Esophagus squamous epithelium (tissue), 5 donors: ENCODE measurements around the gene ADAMTS15. TPM values are rescaled to one million over a fixed set of nuclear protein-coding genes. Genes with fewer than 3 reads are reported as not detected.

Experiments used
- DNase-seq: peaks from one replicate; lab custom pipeline; 2025; lab: John Stamatoyannopoulos, UW
- H3K27ac ChIP-seq, 4 donors: fragments of 200-600 bp; sonication (generic); one replicate each; pipeline ENCODE4 v1.5.1; 2016 to 2019; ENCODE audit warnings: mild to moderate bottlenecking in 1 of 4
- H3K27me3 ChIP-seq, 4 donors: fragments of 200-600 bp; sonication (generic); 1 replicate in 3 of 4; 2 replicates in 1 of 4; pipeline versions ENCODE4 v1.5.1 to v1.6.0; 2017 to 2021; ENCODE audit warnings: antibody characterized with exemption in 1 of 4
- H3K36me3 ChIP-seq, 3 donors: fragments of 200-600 bp; sonication (generic); one replicate each; pipeline ENCODE4 v1.5.1; 2016 to 2019
- H3K4me1 ChIP-seq, 3 donors: fragments of 200-600 bp; sonication (generic); one replicate each; pipeline ENCODE4 v1.5.1; 2017 to 2019
- H3K4me3 ChIP-seq, 4 donors: fragments of 200-600 bp; sonication (generic); 1 replicate in 3 of 4; 2 replicates in 1 of 4; pipeline ENCODE4 v1.5.1; 2016 to 2019; ENCODE audit warnings: mild to moderate bottlenecking in 2 of 4, moderate library complexity in 1 of 4
- H3K9me3 ChIP-seq, 3 donors: fragments of 200-600 bp; sonication (generic); one replicate each; pipeline ENCODE4 v1.5.1; 2016 to 2019
- CTCF ChIP-seq, 6 experiments: fragments of 450-650 bp in 4 of 6; fragments of 200-600 bp in 2 of 6; sonication (generic) in 2 of 6; IDR thresholded peaks; one replicate each; pipeline ENCODE4 v1.5.1; 2016 to 2019; ENCODE audit warnings: antibody characterized with exemption in 6 of 6, mild to moderate bottlenecking in 4 of 6, moderate library complexity in 4 of 6
- POLR2A ChIP-seq, 4 donors: fragments of 450-650 bp; IDR thresholded peaks; one replicate each; pipeline ENCODE4 v1.6.1; 2017; ENCODE audit warnings: antibody characterized with exemption in 4 of 4, mild to moderate bottlenecking in 4 of 4, moderate library complexity in 3 of 4
- WGBS, 2 donors: methylation state at CpG; one replicate each; pipeline ENCODE4 v1.1.5; 2018; 5-methylcytosine and 5-hydroxymethylcytosine counted together
- intact Hi-C: fragments of 100-400 bp; cut with DNase I; formaldehyde crosslinking; loops from one replicate; pipeline ENCODE4 v1.15.0; 2022
- total RNA-seq, 4 donors: library from RNA; depleted of rRNA; stranded (reverse); fragments of >200 nt; gene quantifications; one replicate each; pipeline ENCODE4 v1.1.0, GENCODE V29; 2016
- donor health status: DM: yes; HTN: yes; CAD: no.

The ADAMTS15 gene
- total RNA-seq, 4 donors from 2014 or later = 0.11 to 5.7 (median 2.1) TPM

DNA sequence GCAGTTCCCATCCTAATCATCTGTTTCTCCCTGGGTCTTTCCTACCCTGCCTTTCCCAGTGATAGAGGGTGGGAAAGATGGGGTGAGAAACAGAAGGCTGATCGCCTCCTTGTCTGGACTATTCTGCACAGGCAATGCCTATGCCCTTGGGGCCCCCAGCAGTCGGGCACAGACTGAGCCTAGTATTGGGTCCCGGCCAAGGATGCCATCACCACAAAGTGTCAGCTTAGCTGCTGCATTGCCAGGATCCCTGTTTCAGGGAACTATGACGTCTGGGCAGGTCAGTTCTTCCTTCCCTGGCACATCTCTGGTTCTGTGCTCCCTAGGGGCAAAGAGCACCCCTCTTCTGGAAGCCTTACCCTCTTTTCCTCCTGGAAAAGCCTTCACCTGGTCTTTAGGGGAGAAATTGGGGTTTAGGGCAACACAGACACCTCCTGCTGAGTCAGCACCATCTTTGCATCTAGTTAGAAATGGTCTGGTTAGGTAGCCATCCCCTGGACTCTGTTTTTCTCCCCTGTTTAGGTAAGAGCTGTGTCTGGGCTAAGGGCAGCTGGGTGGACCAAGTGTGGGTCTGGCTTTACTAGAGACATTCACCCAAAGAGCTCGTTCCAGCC lies 22.1 kb upstream of the ADAMTS15 start:
- DNase-seq = no peak
- intact Hi-C loops = loop anchor here (5.0 kb wide), 1 partner anchor 209 kb away; no protein-coding TSS in a partner anchor
- Histone ChIP-seq H3K27ac (peak overlapping the region in 3 of 4 donors; percentile 59 to 75 (median 72)), H3K4me1 (peaks cover 16 to 40% (median 19%) of the 10 kb centered on the region in 3 donors), H3K9me3 (no peaks in the 10 kb centered on the region), H3K36me3 (no peaks in the 10 kb centered on the region), H3K4me3 (peak overlapping the region in 3 of 4 donors; percentile 38 to 69 (median 52)), H3K27me3 (peaks cover 7 to 83% (median 11%) of the 10 kb centered on the region in 4 donors)
- TF ChIP-seq POLR2A (IDR thresholded peaks at IDR 0.05) = no peak
- TF ChIP-seq CTCF (IDR thresholded peaks at IDR 0.05) = no peak
- WGBS, 2 donors = 21 to 57% methylated on average over 3 to 5 of the region's 5 CpGs

DNA sequence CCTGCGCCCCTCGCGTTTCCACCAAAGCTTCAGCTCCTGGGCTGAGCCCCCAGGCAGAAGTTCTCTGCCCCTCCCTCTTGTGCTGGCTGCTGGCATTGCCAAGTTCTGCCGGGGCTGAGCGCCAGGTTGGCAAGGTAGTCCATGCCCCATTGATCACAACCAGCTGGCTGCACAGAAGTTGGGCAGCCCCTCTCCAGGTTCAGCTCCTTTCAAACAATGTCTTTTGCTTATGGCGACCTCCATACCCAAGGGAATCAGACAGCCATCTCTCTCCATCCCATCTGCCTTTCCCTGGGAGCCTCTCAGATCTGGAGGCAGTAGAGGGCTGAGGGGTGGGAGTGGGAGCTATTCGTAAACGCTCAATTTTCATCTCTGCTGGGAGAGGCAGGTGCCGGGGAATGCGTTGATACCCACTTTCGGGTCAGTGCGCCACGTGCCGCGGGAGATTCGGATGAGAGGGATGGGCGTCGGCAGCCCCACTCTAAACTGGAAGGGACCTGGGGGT lies 21.6 kb upstream of the ADAMTS15 start:
- Histone ChIP-seq H3K4me3 (peak overlapping the region; percentile 10 to 69 (median 45)), H3K27ac (peak overlapping the region; percentile 14 to 75 (median 66)), H3K27me3 (peaks cover 7 to 85% (median 11%) of the 10 kb centered on the region in 4 donors), H3K4me1 (peaks cover 16 to 39% (median 19%) of the 10 kb centered on the region in 3 donors), H3K36me3 (no peaks in the 10 kb centered on the region), H3K9me3 (no peaks in the 10 kb centered on the region)
- DNase-seq = no peak
- TF ChIP-seq POLR2A (IDR thresholded peaks at IDR 0.05) (no peak), CTCF (IDR thresholded peaks at IDR 0.05) (no peak)
- WGBS, 2 donors = 22 to 23% methylated on average over 8 to 15 of the region's 18 CpGs
- intact Hi-C loops = loop anchor here (5.0 kb wide), 1 partner anchor 210 kb away; no protein-coding TSS in a partner anchor

DNA sequence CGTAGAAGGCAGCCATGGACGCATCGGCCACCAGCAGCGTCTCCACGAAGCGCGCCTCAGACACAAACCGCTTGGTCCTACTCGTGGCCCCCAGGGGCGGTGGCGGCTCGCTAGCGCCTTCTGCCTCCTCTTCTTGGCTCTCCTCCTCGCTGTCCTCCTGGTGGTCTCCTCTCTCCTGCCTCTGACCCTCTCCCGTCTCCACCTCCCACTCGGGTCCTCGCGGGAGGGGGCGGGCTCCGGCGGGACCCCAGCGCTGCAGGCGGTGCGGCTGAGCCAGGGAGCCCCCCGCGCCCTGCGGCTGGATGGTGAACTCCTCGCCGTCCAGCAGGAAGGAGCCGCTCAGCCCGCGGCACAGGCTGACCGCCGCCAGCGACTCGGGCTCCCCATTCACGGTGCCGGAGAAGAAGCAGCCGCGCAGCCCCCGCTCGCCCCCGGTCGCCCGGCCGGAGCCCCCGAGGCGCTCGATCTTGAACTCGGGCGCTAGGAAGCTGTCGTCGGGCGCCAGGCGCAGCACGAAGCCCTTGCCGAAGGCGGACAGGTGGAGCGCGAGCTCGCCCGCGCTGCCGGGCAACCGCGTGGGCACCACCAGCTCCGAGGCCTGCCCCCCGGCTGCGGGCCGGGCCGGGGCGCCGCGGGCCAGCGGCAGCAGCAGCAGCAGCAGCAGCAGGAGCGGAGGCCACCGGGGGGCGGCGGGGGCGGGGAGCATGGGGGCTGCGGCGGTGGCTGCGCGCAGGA lies 20.7 kb upstream of the ADAMTS15 start:
- Histone ChIP-seq H3K27me3 (peaks cover 7 to 85% (median 11%) of the 10 kb centered on the region in 4 donors), H3K4me3 (peak overlapping the region; percentile 10 to 69 (median 45)), H3K9me3 (no peaks in the 10 kb centered on the region), H3K4me1 (peaks cover 16 to 39% (median 19%) of the 10 kb centered on the region in 3 donors), H3K36me3 (no peaks in the 10 kb centered on the region), H3K27ac (peak overlapping the region in 3 of 4 donors; percentile 59 to 79 (median 75))
- 0 to 3% methylated on average over 2 to 13 of the region's 84 CpGs for WGBS, 2 donors
- no peak for DNase-seq
- intact Hi-C loops = loop anchor here (5.0 kb wide), 1 partner anchor 210 kb away; no protein-coding TSS in a partner anchor
- TF ChIP-seq CTCF (IDR thresholded peaks at IDR 0.05) (peak in 1 of 6 experiments; percentile 4), POLR2A (IDR thresholded peaks at IDR 0.05) (no peak)

DNA sequence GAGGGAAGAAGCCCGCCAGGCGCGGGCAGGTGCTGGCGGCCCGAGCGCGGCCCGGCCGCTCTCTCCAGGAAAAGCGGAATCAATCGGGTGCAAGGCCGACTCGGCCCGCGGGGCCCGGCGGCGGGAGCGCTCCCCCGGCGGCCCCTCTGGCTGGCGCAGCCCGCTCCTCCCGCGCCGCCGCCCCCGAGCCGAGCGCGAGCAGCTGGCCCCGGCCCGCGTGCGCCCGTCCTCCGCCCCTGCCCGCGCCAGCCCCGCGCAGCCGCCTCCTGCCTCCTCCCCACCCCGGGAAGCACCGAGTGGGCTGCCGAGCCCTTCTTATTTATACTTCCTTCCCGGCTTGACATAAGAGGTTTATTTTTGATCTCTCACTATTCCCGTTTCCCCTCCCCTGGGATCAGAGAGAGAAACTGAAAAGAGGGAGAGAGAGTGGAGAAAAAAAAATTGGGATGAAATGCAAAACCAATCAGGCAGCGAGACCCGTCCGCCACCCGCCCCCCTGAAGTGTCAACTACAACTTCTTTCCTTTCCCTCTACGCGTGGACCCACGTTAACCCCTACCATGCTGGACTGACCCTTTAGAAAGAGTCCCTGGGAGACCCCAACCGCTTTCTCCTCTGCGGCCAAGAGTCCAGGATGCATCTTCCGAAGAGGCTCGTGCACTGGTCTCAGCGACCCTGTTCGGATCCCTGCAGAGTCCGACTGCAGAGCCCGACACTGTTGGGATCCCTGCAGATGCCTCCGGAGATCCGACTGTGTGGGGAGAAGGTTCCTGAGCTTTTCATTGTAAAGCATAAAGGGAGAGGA lies 19.9 kb upstream of the ADAMTS15 start, which contains the start of gene ADAMTS8:
Gene ADAMTS8 (minus strand): TSS at position 294 of the 804 bp plus-strand sequence. CDS start 323 bp downstream, outside the sequence.
- no peak for DNase-seq
- TF ChIP-seq CTCF (IDR thresholded peaks at IDR 0.05) (no peak), POLR2A (IDR thresholded peaks at IDR 0.05) (no peak)
- Histone ChIP-seq H3K27me3 (peaks cover 7 to 80% (median 11%) of the 10 kb centered on the region in 4 donors), H3K4me1 (peaks cover 16 to 39% (median 19%) of the 10 kb centered on the region in 3 donors), H3K36me3 (no peaks in the 10 kb centered on the region), H3K9me3 (no peaks in the 10 kb centered on the region), H3K27ac (peak within 1 kb of the TSS in 3 of 4 donors; percentile 59 to 79 (median 75)), H3K4me3 (peak within 1 kb of the TSS; percentile 10 to 69 (median 45))
- 6 to 14% methylated on average over 18 to 30 of the region's 64 CpGs for WGBS, 2 donors
- intact Hi-C loops = loop anchor here (5.0 kb wide), 1 partner anchor 211 kb away; no protein-coding TSS in a partner anchor
